Measurements from ENCODE around the gene NHP2.
"Not testable (repeated sequence)": the region's sequence is repeated elsewhere in the genome, so short reads cannot be mapped to it uniquely, and the experiment has no call there.

Gene NHP2

DNA sequence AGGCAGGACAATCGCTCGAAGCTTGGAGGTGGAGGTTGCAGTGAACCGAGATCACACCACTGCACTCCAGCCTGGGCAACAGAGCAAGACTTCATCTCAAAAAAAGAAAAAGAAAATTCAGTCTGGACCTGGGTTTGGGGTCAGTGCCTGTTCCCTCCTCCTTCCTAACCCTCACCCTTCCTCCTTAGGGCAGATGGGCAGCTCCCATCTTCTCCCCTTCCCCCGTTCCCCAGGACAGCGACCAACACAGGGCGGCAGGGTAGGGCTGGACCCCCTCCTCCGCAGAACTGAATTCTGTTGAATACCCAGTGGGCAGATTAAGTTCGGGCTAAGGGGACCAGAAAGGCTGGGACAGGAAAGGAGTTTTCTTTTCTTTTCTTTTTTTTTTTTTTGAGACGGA, 24.4 kb downstream of the NHP2 start:
- no peak for DNase-seq

DNA sequence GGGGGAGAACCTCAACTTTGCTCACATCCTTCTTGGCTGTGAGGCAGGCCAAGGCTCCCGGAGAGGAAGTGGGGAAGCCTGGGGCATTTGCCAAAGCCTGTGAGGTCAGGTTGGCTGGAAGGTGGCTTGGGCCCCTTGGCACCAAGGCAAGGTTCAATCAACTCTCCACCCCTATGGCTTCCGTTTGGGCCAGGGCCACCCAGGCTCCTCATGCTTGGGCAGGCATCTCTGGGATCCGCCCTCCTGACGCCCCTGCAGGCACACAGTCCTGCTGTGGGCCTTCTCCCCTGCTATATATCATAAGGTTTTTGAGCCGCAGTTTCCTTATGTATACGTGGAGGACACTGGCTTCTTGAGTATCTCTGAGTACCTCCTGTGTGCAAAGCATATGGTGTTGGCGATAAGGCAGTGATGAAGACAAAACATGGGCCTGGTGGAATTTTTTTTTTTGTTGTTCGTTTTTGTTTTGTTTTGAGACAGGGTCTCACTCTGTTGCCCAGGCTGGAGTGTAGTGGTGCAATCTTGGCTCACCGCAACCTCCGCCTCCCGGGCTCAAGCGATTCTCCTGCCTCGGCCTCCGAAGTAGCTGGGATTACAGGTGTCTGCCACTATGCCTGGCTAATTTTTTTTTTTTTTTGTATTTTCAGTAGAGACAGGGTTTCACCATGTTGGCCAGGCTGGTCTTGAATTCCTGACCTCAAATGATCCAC, 26.2 kb downstream of the NHP2 start:
- DNase-seq: not testable (repeated sequence)

GRCh38 chr5:178126556-178126955, 27.1 kb downstream of the NHP2 start:
- DNase-seq: no peak

DNA sequence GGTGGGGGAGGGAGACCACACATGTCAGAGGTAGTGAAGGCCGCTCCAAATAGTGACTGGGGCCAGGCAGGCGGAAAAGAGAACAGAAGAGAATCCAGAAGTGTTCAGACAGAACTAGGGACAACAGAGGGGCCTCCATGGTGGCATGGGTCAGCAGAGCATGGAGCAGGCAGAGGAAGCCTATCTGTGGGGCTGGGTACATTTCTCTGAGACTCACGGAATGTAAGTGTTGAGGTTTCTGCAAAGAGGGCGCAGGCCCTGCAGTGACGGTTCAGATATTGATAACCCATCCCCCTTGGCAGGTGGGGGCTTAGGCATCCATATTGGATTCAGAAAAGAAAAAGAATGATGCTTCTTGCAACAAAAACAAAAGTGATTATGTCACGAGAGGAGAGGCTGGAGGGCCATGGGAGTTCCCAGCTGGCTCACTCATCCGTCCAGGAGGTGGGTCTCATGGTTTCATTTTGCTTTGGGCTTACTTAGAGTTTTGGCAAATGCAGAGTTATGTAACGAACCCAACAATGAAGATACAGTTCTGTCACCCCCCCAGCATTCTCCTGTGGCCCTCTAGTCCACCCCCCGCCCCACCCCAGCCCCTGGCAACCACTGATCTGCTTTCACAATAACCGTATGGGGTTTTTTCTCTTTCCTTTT, 28.3 kb downstream of the NHP2 start:
- DNase-seq: no peak

DNA sequence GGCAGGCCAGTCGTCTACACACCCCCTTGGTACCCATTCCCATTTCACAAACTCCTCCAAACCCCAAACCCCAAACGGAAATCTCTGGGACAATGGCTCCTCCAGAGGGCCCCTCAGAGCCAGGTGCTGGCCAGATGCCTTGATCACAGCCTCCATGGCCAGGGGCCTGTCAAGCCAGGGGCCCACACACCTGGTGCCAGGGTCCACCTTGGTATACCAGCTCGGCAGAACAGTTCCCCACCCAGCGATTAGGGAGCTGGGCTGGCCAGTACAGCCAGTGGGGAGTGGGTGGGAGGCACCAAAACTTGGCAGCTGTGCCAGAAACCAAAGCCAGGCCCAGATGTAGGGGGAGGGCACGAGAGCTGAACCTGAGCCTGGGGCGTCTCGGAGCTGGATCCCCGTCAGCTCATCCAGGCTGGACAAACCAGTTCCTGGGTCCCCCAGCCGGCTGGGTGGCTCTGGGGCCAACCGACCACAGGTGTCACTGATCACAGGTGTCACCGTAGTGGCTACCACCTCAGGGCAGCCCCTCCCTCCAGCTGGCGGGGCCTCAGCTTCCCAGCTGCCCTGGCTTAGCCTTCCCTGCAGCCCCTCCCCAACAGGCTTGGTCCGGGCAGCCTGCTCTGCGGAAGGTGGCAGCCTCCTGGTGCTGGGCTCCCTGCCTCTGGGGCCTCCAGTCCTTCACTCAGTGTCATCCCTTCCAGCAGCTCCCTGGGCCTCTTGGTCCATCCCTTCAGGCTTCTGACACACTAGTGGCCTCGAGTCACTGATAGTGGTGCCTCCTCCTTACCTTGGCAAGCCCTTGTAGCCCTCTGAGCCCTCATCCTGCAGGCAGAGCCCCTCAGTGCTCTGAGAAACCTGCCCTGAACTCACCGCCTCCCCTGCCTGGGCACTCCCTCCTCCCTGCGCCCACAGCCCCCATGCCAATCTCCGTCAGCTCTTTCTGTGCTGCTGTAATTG, 29.4 kb downstream of the NHP2 start:
- DNase-seq: no peak

GRCh38 chr5:178123094-178123965, 30.4 kb downstream of the NHP2 start:
- DNase-seq: no peak

GRCh38 chr5:178122346-178122745, 31.3 kb downstream of the NHP2 start:
- DNase-seq: no peak

- DNase-seq: peak; percentile 45
Measured at GRCh38 chr5:178121391-178122276, 32.1 kb downstream of the NHP2 start.

DNA sequence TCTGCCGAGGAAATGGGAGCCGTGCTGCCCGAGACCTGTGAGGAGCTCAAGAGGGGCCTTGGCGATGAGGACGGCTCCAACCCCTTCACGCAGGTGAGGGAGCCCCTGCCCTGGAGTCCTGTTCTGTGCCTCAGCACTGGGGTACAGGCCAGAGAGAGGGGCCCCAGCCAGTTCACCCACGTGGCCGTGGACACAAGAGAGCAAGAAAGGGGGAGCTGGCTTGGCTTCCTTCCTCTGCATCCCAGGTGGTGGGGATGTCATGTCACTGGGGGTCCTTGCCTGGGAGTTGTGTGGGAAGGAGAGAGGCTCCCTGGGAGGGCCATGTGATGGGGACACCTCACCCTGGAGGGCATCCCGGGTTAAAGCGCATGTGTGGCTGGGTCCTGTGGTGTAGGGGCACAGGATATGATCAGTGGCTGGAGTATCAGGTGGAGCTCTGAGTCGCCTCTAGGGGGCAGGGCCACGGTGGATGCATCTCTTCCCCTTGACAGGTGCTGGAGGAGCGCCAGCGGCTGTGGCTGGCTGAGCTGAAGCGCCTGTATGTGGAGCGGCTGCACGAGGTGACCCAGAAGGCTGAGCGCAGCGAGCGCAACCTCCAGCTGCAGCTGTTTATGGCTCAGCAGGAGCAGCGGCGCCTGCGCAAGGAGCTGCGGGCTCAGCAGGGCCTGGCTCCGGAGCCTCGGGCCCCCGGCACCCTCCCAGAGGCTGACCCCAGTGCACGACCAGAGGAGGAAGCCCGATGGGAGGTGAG, 32.9 kb downstream of the NHP2 start:
- peak; percentile 90 for DNase-seq

DNA sequence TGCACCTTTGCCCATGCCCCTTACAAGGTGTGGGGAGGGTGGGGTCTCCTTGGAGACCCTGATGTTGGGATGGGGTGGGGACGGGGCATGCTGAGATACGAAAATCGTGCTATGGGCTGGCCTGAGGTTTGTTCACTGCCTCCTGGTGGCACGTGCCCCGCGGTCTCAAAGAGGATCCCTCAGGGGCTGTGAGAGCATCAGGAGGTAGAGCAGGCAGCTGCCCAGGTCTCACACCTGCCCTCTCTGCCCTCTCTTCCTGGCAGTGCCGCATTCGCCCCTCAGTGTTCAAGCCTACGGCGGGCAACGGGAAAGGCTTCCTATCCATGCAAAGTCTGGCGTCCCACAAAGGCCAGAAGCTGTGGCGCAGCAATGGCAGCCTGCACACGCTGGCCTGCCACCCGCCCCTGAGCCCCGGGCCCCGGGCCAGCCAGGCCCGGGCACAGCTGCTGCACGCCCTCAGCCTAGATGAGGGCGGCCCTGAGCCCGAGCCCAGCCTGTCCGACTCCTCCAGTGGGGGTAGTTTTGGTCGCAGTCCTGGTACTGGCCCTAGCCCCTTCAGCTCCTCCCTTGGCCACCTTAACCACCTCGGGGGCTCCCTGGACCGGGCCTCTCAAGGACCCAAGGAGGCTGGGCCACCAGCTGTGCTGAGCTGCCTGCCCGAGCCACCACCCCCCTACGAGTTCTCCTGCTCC, 33.6 kb downstream of the NHP2 start:
- DNase-seq: no peak

DNA sequence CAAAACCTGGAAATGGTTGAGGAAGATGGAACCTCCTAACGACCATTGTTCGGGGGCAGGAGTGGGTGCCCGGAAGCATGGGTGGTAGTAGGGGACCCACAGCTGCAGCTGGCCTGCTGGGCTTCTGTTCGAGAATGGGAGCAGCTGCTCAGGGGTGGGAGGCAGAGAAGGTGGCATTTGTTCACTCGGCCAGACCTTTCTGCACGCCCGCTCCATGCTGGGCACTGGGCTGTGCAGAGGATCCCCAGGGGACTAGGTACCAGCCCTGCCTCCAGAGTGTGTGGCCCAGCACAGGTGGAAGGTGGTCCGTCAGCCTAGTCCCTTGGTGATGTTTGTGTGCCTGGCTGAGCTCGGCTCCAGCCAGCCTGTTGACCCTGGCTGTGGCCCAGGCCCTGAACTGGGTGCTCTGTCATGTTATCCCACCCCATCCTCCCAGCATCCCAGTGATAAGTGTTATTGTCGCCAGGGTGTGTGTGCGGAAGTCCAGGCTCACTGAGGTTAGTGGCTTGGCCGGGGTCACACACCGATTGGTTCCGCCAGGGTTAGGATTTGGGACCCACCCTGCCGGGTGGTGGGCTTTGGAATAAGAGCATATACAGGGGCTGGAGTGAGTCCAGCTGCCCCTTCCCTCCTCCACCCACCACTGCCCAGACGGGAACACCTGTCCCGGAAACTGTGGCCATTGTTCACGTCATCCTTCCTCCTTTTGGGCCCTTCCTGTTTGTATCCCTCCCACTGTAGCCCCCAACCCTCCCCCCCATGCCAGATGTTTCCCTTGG, 35.6 kb downstream of the NHP2 start:
- no peak for DNase-seq

DNA sequence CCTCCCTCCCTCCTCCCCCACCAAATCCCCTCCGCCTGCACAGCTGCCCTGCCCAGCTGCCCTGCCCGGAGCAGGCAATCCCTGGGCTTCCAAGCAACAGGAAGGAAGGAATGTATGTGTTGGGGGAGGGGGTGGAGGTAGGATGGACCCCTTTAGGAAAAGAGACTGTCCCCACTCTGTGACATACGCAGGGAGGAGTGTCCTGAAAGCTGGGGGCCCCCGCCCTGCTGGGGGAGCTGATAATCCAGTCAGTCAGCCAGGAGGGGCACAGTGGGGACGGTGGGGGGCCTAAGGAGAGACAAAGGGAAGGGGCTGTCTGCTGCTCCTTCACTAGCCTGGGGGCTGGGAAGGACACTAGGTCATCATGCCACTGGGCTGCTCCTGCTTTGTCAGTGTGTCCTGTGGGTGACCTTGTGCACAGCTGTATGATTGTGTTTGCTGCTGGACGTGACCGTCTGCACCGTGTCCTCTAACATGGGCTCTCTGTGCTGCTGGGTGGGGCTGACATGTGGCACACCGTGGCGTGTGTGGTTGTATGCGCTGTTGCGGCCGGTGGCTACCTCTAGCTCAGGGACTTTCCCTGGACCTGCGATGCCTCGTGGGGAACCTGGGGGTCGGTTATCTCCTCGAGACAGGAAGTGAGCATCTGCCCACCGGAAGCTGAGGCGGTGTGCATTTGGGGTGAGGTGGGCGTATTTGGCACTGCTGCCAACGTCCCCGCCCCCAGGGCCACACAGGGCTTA, 37.4 kb downstream of the NHP2 start:
- peak; percentile 80 for DNase-seq

GRCh38 chr5:178115814-178116142, 37.9 kb downstream of the NHP2 start:
- peak; percentile 60 for DNase-seq

- DNase-seq: peak; percentile 74
Measured at GRCh38 chr5:178115136-178115813, 38.4 kb downstream of the NHP2 start.

- DNase-seq: peak; percentile 64
Measured at GRCh38 chr5:178114325-178115135, 39.2 kb downstream of the NHP2 start.

DNA sequence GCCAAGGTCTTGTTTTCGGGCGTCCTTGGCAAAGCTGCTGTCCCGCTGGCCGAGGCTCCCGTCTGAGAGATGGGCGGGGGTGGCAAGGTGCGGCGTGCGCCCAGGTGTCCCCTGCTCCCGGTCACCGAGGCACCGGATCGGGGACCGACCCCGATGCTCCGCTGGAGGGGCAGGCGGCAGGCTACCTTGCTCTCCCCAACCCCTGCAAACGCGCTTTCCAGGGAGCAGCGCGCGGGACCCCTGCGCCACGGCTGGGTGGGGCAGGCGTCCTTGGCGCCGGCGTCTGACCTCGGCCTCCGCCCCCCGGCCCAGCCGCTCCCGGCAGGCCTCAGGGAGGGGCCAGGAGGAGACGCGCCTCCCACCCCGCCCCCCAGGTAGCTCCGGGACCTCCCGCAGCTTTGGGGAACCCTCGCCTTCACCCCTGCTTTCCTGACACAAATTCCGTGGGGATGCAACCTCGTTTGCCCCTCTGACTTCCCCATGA, 39.8 kb downstream of the NHP2 start:
- DNase-seq: peak; percentile 59
